Nephron progenitor cell (in vitro differentiated cells): Measurements from ENCODE around the gene CPSF3.

ENCODE experiments used
- DNase-seq: peaks from one replicate; pipeline ENCODE4 v3.0.0; 2021
- H3K27ac Mint-ChIP-seq: 2 replicates; pipeline ENCODE4 v1.8.0; 2021; ENCODE audit warnings: mild to moderate bottlenecking, moderate library complexity, mixed read lengths
- H3K27me3 Mint-ChIP-seq: 2 replicates; pipeline ENCODE4 v1.8.0; 2021; ENCODE audit warnings: mild to moderate bottlenecking, low read depth, mixed read lengths; ENCODE audit not compliant: poor library complexity
- H3K36me3 Mint-ChIP-seq: 2 replicates; pipeline ENCODE4 v1.8.0; 2021; ENCODE audit warnings: low read depth, mixed read lengths
- H3K4me1 Mint-ChIP-seq: 2 replicates; pipeline ENCODE4 v1.8.0; 2021; ENCODE audit warnings: mixed read lengths
- H3K4me3 Mint-ChIP-seq: 2 replicates; pipeline ENCODE4 v1.8.0; 2021; ENCODE audit warnings: mild to moderate bottlenecking, moderate library complexity, mixed read lengths
- H3K9me3 Mint-ChIP-seq: 2 replicates; pipeline ENCODE4 v1.8.0; 2021; ENCODE audit warnings: mild to moderate bottlenecking, moderate library complexity, mixed read lengths
- CTCF ChIP-seq: fragments of 200-600 bp; sonication (generic); IDR thresholded peaks from 2 replicates; pipeline ENCODE4 v1.5.0; 2021; ENCODE audit warnings: antibody characterized with exemption

CPSF3 gene

DNA sequence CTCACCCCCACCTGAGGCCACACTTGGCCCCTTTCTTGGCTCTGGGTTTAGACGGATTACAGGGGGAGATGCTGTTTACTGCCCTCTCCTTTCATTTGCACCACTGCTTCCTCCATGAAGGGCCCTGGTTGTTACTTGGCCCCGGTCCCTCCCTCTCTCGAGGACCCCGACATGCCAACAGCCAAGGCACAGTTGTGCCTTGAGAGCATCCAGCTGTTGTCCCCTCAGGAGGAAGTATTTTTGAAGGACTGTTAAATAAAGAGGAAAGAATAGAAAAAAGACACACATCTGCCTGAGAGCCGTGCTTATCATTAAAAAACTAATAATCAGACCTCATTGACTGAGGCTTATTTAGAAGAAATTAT, 44.1 kb upstream of the CPSF3 start:
- DNase-seq, result no peak
- Mint-ChIP-seq H3K27me3 (no peaks in the 10 kb centered on the region), H3K36me3 (peaks cover 64% of the 10 kb centered on the region), H3K9me3 (no peaks in the 10 kb centered on the region), H3K27ac (no peak overlapping the region), H3K4me3 (no peak overlapping the region), H3K4me1 (peaks cover 6% of the 10 kb centered on the region)
- TF ChIP-seq CTCF, result no peak

- Mint-ChIP-seq H3K27ac (peak overlapping the region; percentile 51), H3K4me1 (peaks cover 5% of the 10 kb centered on the region), H3K4me3 (no peak overlapping the region), H3K36me3 (peaks cover 63% of the 10 kb centered on the region), H3K9me3 (no peaks in the 10 kb centered on the region), H3K27me3 (no peaks in the 10 kb centered on the region)
- no peak for TF ChIP-seq CTCF
- DNase-seq, result no peak
Measured at GRCh38 chr2:9380702-9381628, 42.5 kb upstream of the CPSF3 start.

DNA sequence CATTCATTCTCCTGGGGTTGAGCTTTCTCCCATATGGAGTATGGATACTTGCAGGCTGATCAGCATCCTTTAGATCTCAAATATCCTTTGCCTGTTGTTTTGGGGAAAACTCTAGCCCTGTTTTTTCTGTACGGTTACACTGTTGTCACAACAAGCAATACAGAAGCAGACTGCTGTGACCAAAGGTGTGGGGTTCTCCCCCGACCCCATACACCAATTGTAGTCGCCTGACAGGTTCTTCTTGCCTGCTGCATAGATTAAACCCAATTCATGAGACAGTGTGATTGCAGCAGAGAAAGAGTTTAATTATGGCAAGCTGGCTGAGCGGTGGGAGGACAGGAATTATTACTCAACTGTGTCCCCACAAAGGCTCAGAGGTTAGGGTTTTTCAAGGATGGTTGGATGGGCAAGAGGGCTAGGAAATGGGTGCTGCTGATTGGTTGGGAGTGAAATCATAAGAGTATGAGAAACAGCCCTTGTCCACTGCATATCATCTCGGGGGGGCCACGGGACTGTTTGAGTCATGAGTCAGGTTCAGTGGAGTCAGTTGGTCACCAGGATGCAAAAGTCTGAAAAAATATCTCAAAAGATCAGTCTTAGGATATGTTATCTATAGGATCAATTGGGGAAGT, 40.7 kb upstream of the CPSF3 start:
- Mint-ChIP-seq H3K9me3 (no peaks in the 10 kb centered on the region), H3K27me3 (no peaks in the 10 kb centered on the region), H3K4me3 (no peak overlapping the region), H3K36me3 (peaks cover 54% of the 10 kb centered on the region), H3K4me1 (no peaks in the 10 kb centered on the region), H3K27ac (no peak overlapping the region)
- no peak for TF ChIP-seq CTCF
- no peak for DNase-seq

DNA sequence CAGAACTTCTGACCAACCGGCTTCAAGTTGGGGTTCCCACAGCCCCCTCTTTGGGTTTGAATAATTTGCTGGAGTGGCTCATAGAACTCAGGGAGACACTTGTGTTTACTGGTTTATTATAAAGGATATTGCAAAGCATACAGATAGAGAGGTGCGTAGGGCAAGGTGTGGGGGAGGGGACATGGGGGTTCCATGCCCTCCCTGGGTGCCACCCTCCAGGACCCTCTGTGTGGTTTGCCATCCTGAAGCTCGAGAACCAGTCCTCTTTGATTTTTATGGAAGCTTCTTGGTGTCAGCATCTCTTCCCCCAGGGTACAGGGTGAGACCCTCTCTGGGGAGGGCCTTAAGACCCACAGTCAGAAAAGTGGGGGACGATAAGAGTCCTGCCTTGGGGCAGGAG, 38.9 kb upstream of the CPSF3 start:
- Mint-ChIP-seq H3K4me1 (no peaks in the 10 kb centered on the region), H3K9me3 (no peaks in the 10 kb centered on the region), H3K27ac (no peak overlapping the region), H3K4me3 (no peak overlapping the region), H3K36me3 (peaks cover 59% of the 10 kb centered on the region), H3K27me3 (no peaks in the 10 kb centered on the region)
- DNase-seq, result no peak
- no peak for TF ChIP-seq CTCF

GRCh38 chr2:9385841-9386240, 37.6 kb upstream of the CPSF3 start:
- Mint-ChIP-seq H3K4me1 (peaks cover 4% of the 10 kb centered on the region), H3K4me3 (no peak overlapping the region), H3K9me3 (no peaks in the 10 kb centered on the region), H3K27ac (no peak overlapping the region), H3K27me3 (no peaks in the 10 kb centered on the region), H3K36me3 (peaks cover 67% of the 10 kb centered on the region)
- no peak for DNase-seq
- no peak for TF ChIP-seq CTCF
